Body of pancreas (tissue), 4 donors: ENCODE measurements around the gene ATRNL1.
A peak's percentile ranks its signal among the peaks of the same experiment; 100 is the strongest.

Source experiments
- POLR2A ChIP-seq, 3 donors: fragments of 450-650 bp; IDR thresholded peaks; one replicate each; pipeline ENCODE4 v1.6.1; 2016; ENCODE audit warnings: antibody characterized with exemption in 3 of 3, mild to moderate bottlenecking in 2 of 3
- TF ChIP-seq, protein P1 (sequence below), 7 experiments: fragments of 450-650 bp in 4 of 7; fragments of 200-600 bp in 3 of 7; sonication (generic) in 3 of 7; IDR thresholded peaks; one replicate each; pipeline ENCODE4 v1.5.1; 2016 to 2019; ENCODE audit warnings: antibody characterized with exemption in 7 of 7

DNA sequence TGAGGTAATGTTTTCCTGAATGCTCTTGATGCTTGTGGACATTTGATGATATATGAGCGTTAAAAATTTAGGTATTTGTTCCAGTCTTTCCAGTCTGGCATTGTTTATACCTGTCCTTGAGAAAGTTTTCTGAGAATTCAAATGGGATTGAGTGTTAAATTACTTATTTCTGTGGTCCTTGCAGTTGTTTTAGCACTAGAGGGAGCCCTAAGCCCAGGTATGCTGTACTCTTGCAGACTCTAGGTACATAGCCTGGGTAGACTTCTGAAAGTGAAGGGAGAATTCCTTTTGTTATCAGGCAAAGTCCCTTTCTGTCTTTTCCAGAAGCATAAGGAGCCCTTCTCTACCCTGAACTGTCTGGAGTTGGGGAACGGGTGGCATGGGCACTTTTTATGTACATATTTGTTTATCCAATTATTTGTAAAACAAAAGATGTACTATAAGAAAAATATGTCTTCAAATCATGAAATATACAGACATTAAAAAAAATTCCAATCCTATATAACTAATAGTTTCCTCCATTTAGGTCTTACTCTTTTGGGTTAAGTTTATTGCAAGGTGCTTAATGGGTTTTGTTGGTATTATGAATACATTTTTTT is 262.1 kb downstream of the ATRNL1 start:
- TF ChIP-seq, protein P1, sequence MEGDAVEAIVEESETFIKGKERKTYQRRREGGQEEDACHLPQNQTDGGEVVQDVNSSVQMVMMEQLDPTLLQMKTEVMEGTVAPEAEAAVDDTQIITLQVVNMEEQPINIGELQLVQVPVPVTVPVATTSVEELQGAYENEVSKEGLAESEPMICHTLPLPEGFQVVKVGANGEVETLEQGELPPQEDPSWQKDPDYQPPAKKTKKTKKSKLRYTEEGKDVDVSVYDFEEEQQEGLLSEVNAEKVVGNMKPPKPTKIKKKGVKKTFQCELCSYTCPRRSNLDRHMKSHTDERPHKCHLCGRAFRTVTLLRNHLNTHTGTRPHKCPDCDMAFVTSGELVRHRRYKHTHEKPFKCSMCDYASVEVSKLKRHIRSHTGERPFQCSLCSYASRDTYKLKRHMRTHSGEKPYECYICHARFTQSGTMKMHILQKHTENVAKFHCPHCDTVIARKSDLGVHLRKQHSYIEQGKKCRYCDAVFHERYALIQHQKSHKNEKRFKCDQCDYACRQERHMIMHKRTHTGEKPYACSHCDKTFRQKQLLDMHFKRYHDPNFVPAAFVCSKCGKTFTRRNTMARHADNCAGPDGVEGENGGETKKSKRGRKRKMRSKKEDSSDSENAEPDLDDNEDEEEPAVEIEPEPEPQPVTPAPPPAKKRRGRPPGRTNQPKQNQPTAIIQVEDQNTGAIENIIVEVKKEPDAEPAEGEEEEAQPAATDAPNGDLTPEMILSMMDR (IDR thresholded peaks at IDR 0.05): peak; percentile 44 to 84 (median 74)
- TF ChIP-seq POLR2A (IDR thresholded peaks at IDR 0.05): no peak
